ENCODE data around the gene IL12RB2. TPM values are rescaled to one million over a fixed set of nuclear protein-coding genes. Genes with fewer than 3 reads are reported as not detected.

Gene IL12RB2
- polyA plus RNA-seq, 3 donors: not detected

- Mint-ChIP-seq H3K4me3 (no peak overlapping the region), H3K9me3 (peaks cover 0 to 6% (median 2%) of the 10 kb centered on the region in 7 donors), H3K36me3 (peaks cover 0 to 2% of the 10 kb centered on the region in 2 donors), H3K27ac (peak overlapping the region in 4 of 7 donors; percentile 18 to 69 (median 60)), H3K27me3 (ENCODE audit: low read depth in 3 of 3) (peaks cover 12 to 15% (median 13%) of the 10 kb centered on the region in 3 donors), H3K4me1 (peaks cover 29% of the 10 kb centered on the region)
- H3K79me2 ChIP-seq (ENCODE audit: insufficient read depth, low read length): no peaks in the 10 kb centered on the region
- peaks cover 14% of the 10 kb centered on the region in 2 donors for H3K27me3 ChIP-seq (ENCODE audit: control insufficient read depth in 2 of 2, insufficient read depth in 2 of 2, low read length in 2 of 2)
- H4K20me1 ChIP-seq (ENCODE audit: insufficient read depth, low read length): no peaks in the 10 kb centered on the region
- peak overlapping the region in 1 of 3 experiments; percentile 15 for H3K4me3 ChIP-seq (replicated peaks in 1 of 3; ENCODE audit: low read depth in 2 of 3, low read length in 3 of 3)
- 0% methylated on average over 1 of the region's 2 CpGs for WGBS (ENCODE audit: insufficient coverage)
- peak overlapping the region; percentile 19 for H3K4me2 ChIP-seq (replicated peaks; ENCODE audit: extremely low read depth, low read length, poor library complexity, severe bottlenecking)
- H3K36me3 ChIP-seq (replicated peaks in 1 of 2; ENCODE audit: control insufficient read depth in 1 of 2, insufficient read depth in 2 of 2, low read length in 2 of 2): no peaks in the 10 kb centered on the region
- no peaks in the 10 kb centered on the region for H3K9me3 ChIP-seq (replicated peaks in 1 of 2; ENCODE audit: control insufficient read depth in 1 of 2, insufficient read depth in 1 of 2, low read length in 2 of 2)
- DNase-seq: peak; percentile 14 to 63 (median 33)
- intact Hi-C loops (cut with micrococcal nuclease): no loop called here
- no peak overlapping the region for H2AFZ ChIP-seq (ENCODE audit: insufficient read depth, low read depth, low read length, poor library complexity, severe bottlenecking)
- peaks cover 16 to 23% of the 10 kb centered on the region in 2 donors for H3K4me1 ChIP-seq (ENCODE audit: control insufficient read depth in 1 of 2, insufficient read depth in 2 of 2, low read length in 2 of 2)
- H3K27ac ChIP-seq (ENCODE audit: low read depth in 1 of 2, low read length in 2 of 2): no peak overlapping the region
- no peak for TF ChIP-seq CTCF (IDR thresholded peaks at IDR 0.05)
- no peak overlapping the region for H3K9ac ChIP-seq (ENCODE audit: insufficient read depth, low read length, poor library complexity, severe bottlenecking)
These were observed 4.9 kb downstream of the IL12RB2 start for GRCh38 chr1:67312615-67313014.

GRCh38 chr1:67313934-67314671, 6.4 kb downstream of the IL12RB2 start:
- Histone ChIP-seq H4K20me1 (ENCODE audit: insufficient read depth, low read length) (no peaks in the 10 kb centered on the region), H3K27ac (ENCODE audit: low read depth in 1 of 2, low read length in 2 of 2) (no peak overlapping the region), H3K4me3 (replicated peaks in 1 of 3; ENCODE audit: low read depth in 2 of 3, low read length in 3 of 3) (no peak overlapping the region), H2AFZ (ENCODE audit: insufficient read depth, low read depth, low read length, poor library complexity, severe bottlenecking) (no peak overlapping the region), H3K9ac (ENCODE audit: insufficient read depth, low read length, poor library complexity, severe bottlenecking) (no peak overlapping the region), H3K79me2 (ENCODE audit: insufficient read depth, low read length) (no peaks in the 10 kb centered on the region), H3K27me3 (ENCODE audit: control insufficient read depth in 2 of 2, insufficient read depth in 2 of 2, low read length in 2 of 2) (peaks cover 3 to 4% of the 10 kb centered on the region in 2 donors), H3K4me2 (replicated peaks; ENCODE audit: extremely low read depth, low read length, poor library complexity, severe bottlenecking) (no peak overlapping the region), H3K4me1 (ENCODE audit: control insufficient read depth in 1 of 2, insufficient read depth in 2 of 2, low read length in 2 of 2) (peaks cover 9 to 15% of the 10 kb centered on the region in 2 donors), H3K9me3 (replicated peaks in 1 of 2; ENCODE audit: control insufficient read depth in 1 of 2, insufficient read depth in 1 of 2, low read length in 2 of 2) (no peaks in the 10 kb centered on the region), H3K36me3 (replicated peaks in 1 of 2; ENCODE audit: control insufficient read depth in 1 of 2, insufficient read depth in 2 of 2, low read length in 2 of 2) (no peaks in the 10 kb centered on the region)
- no peak overlapping the region for H3K27ac Mint-ChIP-seq
- H3K4me1 Mint-ChIP-seq: peaks cover 22% of the 10 kb centered on the region
- H3K27me3 Mint-ChIP-seq (ENCODE audit: low read depth in 3 of 3): peaks cover 2 to 3% (median 3%) of the 10 kb centered on the region in 3 donors
- no CpG with 5 or more reads among the region's 8 CpGs for WGBS (ENCODE audit: insufficient coverage)
- DNase-seq: no peak
- intact Hi-C loops (cut with micrococcal nuclease): no loop called here
- no peaks in the 10 kb centered on the region for H3K36me3 Mint-ChIP-seq
- no peak overlapping the region for H3K4me3 Mint-ChIP-seq
- H3K9me3 Mint-ChIP-seq: peaks cover 0 to 3% (median 0%) of the 10 kb centered on the region in 7 donors
- TF ChIP-seq CTCF (IDR thresholded peaks at IDR 0.05): no peak
